ENCODE data around the gene MAD1L1.

Gene MAD1L1

DNA sequence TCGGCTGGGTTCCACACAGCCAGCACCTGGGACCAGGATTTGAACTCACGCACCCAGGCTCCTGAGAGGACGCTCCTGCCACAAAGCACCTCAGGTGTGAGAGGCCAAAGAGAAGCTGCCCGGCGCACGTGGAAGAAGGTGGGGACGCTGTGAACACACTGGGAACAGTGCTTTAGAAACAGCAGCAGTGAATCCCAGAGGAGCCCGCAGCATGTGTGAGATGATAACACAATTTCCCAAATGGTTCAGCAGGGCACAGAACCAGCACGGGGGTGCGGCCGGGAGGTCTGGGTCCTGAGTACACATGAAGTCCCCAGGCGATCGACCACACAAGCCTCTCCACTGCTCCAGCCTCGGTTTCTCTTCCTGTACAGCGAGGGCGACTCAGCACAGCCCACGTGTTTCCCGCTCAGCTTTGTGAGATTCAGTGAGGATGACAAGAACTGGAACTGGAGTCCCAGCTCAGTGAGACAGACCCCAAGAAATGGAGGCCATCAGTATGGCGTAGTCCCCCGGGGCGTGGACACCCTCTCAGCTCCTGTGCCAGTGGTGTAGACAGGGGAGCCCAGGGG lies 188.3 kb downstream of the MAD1L1 start:
- Histone ChIP-seq H3K27me3 (ENCODE audit: insufficient read depth, low read length) (no peaks in the 10 kb centered on the region), H3K27ac (ENCODE audit: low read depth, low read length) (no peak overlapping the region), H3K36me3 (ENCODE audit: insufficient read depth, low read length) (peaks cover 12% of the 10 kb centered on the region; the same call in 1 of the 2 replicates), H3K9ac (ENCODE audit: low read depth, low read length) (no peak overlapping the region), H3K4me3 (ENCODE audit: low read length) (no peak overlapping the region), H3K4me1 (ENCODE audit: insufficient read depth, low read length) (0 out of 2 replicates have a peak, but pooled peaks cover 7% of the 10 kb centered on the region), H3K9me3 (ENCODE audit: insufficient read depth, low read depth, low read length) (0 out of 2 replicates have a peak, but pooled peaks cover 3% of the 10 kb centered on the region)
- 95% methylated on average over 21 of the region's 21 CpGs for WGBS

DNA sequence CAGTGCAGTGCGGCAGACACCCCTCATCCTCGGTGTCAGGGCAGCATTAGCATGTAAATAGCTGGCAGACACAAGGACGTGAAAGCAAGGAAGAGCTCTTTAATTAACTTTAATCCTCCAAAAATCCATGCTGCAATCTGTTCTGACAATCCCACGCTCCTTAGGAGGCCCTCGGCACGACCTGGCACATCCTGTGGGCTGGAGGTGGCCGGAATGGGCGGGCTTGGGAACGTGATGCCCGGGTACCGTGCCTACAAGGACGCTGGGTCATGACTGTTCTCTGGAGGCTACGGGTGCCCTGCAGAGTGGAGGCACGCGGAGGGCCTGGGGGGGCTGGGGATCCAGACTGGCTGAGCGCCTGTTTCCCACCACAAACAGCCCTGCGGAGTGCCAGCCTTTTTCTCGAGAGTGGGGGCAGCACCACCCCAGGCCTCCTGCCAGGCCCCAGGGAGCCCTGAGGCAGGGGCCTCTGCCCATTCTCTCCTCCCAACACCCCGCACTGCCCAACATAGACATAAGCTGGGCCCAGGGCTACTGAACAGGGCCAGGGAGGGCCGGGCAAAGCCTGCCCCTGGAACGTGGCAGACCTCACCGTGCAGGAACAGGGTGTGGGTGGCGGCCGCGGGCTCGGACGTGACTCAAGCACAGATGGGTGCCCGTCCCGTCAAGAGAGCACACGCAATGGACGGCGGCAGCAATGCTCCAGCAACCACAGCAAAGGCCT lies 189.3 kb downstream of the MAD1L1 start:
- Histone ChIP-seq H3K9ac (ENCODE audit: low read depth, low read length) (no peak overlapping the region), H3K4me1 (ENCODE audit: insufficient read depth, low read length) (0 out of 2 replicates have a peak, but pooled peaks cover 7% of the 10 kb centered on the region), H3K4me3 (ENCODE audit: low read length) (no peak overlapping the region), H3K27me3 (ENCODE audit: insufficient read depth, low read length) (no peaks in the 10 kb centered on the region), H3K27ac (ENCODE audit: low read depth, low read length) (no peak overlapping the region), H3K9me3 (ENCODE audit: insufficient read depth, low read depth, low read length) (0 out of 2 replicates have a peak, but pooled peaks cover 3% of the 10 kb centered on the region), H3K36me3 (ENCODE audit: insufficient read depth, low read length) (peaks cover 12% of the 10 kb centered on the region; the same call in 1 of the 2 replicates)
- 93% methylated on average over 32 of the region's 32 CpGs for WGBS

DNA sequence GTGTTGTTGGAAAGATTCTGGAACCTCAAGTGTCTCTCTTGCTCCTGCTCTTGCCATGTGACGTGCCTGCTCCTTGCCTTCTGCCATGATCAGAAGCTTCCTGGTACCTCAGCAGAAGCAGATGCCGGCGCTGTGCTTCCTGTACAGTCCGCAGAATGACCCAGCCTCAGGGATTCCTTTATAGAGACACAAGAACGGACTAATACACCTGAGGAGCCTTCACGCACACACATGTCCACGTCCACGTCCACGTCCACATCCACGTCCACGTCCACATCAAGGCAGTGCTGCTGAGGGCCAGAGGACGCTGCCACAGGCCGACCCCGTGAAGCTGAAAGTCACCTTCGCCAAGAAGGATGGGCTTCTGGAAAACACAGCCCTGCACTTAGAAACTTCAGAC lies 190.1 kb downstream of the MAD1L1 start:
- Histone ChIP-seq H3K9me3 (ENCODE audit: insufficient read depth, low read depth, low read length) (0 out of 2 replicates have a peak, but pooled peaks cover 3% of the 10 kb centered on the region), H3K4me1 (ENCODE audit: insufficient read depth, low read length) (0 out of 2 replicates have a peak, but pooled peaks cover 7% of the 10 kb centered on the region), H3K36me3 (ENCODE audit: insufficient read depth, low read length) (peaks cover 12% of the 10 kb centered on the region; the same call in 1 of the 2 replicates), H3K4me3 (ENCODE audit: low read length) (no peak overlapping the region), H3K9ac (ENCODE audit: low read depth, low read length) (no peak overlapping the region), H3K27me3 (ENCODE audit: insufficient read depth, low read length) (no peaks in the 10 kb centered on the region), H3K27ac (ENCODE audit: low read depth, low read length) (no peak overlapping the region)
- 91% methylated on average over 15 of the region's 15 CpGs for WGBS

DNA sequence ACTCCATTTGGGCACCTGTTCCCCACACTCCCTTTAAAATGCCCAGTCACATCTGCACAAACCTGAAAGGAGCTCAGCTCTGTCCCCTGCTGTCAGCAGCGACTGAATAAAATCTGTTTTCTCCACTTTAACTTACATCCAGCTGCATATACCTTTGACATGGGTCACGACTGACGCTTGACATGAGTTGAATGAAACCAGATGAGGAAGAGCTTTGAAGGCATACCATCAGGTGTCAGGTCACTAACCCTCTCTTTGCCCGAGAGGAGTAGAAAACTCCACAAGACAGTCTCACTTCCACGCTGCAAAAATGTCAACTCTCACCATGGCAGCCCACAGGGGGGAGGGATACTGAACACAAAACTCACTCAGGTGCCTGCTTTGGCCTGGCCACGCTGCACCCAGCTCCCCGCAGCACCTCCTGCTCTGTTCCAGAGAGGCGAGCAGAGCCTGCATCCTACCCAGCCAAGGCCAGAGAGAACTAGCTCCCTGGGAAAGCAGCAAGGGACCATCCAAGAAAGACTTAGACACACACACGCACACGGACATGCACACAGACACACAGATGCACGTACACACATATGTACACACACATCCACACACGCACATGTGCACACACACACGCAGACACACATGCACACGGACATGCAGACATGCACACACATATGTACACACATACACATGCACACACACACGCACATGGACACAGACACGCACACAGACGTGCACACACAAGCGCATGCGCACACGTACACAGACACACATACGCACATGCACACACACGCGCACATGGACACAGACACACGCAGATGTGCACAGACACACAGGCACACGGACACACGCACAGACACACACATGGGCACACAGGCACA lies 191.0 kb downstream of the MAD1L1 start:
- Histone ChIP-seq H3K4me3 (ENCODE audit: low read length) (no peak overlapping the region), H3K4me1 (ENCODE audit: insufficient read depth, low read length) (0 out of 2 replicates have a peak, but pooled peaks cover 7% of the 10 kb centered on the region), H3K9ac (ENCODE audit: low read depth, low read length) (no peak overlapping the region), H3K36me3 (ENCODE audit: insufficient read depth, low read length) (peaks cover 12% of the 10 kb centered on the region; the same call in 1 of the 2 replicates), H3K9me3 (ENCODE audit: insufficient read depth, low read depth, low read length) (0 out of 2 replicates have a peak, but pooled peaks cover 3% of the 10 kb centered on the region), H3K27me3 (ENCODE audit: insufficient read depth, low read length) (no peaks in the 10 kb centered on the region), H3K27ac (ENCODE audit: low read depth, low read length) (no peak overlapping the region; the same call in 1 of the 2 replicates)
- WGBS: 90% methylated on average over 26 of the region's 26 CpGs

DNA sequence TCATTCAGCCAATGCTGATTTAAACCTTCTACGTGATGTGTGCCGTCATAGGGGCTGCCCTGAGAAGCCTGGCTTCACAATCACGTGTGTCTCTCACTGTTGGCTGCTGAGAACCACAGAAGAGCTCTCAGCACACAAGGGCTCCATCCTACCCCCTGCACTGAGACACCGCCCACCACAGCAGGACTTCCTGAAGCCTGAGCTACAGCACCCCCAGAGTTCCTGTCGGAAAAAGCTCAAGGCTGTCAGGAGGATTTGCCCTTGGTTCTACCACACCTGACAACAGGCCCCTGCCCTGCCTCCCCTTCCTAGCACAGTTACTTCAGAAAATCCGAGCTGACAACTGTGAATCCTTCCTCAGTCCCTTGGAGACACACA lies 191.9 kb downstream of the MAD1L1 start:
- H3K9me3 ChIP-seq (ENCODE audit: insufficient read depth, low read depth, low read length): 0 out of 2 replicates have a peak, but pooled peaks cover 3% of the 10 kb centered on the region
- no peaks in the 10 kb centered on the region for H3K27me3 ChIP-seq (ENCODE audit: insufficient read depth, low read length)
- peaks cover 12% of the 10 kb centered on the region; the same call in 1 of the 2 replicates for H3K36me3 ChIP-seq (ENCODE audit: insufficient read depth, low read length)
- H3K9ac ChIP-seq (ENCODE audit: low read depth, low read length): no peak overlapping the region
- no peak overlapping the region for H3K4me3 ChIP-seq (ENCODE audit: low read length)
- 67% methylated on average over 6 of the region's 6 CpGs for WGBS
- H3K27ac ChIP-seq (ENCODE audit: low read depth, low read length): no peak overlapping the region
- H3K4me1 ChIP-seq (ENCODE audit: insufficient read depth, low read length): 0 out of 2 replicates have a peak, but pooled peaks cover 7% of the 10 kb centered on the region

DNA sequence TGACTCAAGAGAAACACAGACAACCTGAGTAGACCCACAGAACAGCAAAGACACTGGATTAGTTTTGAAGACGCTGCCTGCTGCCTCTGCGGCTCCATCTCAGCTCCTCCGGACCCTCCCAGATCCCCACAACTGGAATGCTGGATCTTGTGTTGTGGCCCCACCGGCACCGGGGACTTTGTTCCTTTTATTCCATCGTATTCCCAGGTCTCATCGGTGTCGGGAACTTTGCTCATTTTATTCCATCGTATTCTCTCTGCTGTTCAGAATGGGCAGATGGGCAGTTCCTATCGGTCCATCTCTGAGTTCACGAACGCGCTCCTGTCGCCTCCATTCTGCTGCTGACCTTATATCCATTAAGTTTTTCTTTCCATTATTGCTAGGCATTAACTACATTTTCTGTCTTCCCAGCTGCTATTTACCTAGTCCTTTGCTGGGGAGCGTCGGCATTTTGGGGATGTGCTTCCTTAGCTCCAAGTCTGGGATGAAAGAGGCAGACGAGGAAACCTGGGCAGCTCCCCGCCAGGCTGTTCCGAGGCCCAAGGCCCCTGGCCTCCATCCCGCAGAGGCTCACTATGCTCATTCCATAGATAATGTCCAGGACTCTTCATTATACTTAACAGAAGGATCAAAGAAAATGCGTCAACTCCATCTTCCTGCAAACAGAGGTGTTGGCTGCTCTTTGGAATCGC lies 192.4 kb downstream of the MAD1L1 start:
- Histone ChIP-seq H3K36me3 (ENCODE audit: insufficient read depth, low read length) (peaks cover 12% of the 10 kb centered on the region; the same call in 1 of the 2 replicates), H3K4me1 (ENCODE audit: insufficient read depth, low read length) (0 out of 2 replicates have a peak, but pooled peaks cover 7% of the 10 kb centered on the region), H3K9me3 (ENCODE audit: insufficient read depth, low read depth, low read length) (0 out of 2 replicates have a peak, but pooled peaks cover 3% of the 10 kb centered on the region), H3K27me3 (ENCODE audit: insufficient read depth, low read length) (no peaks in the 10 kb centered on the region), H3K27ac (ENCODE audit: low read depth, low read length) (no peak overlapping the region), H3K9ac (ENCODE audit: low read depth, low read length) (no peak overlapping the region), H3K4me3 (ENCODE audit: low read length) (no peak overlapping the region)
- 95% methylated on average over 22 of the region's 22 CpGs for WGBS

DNA sequence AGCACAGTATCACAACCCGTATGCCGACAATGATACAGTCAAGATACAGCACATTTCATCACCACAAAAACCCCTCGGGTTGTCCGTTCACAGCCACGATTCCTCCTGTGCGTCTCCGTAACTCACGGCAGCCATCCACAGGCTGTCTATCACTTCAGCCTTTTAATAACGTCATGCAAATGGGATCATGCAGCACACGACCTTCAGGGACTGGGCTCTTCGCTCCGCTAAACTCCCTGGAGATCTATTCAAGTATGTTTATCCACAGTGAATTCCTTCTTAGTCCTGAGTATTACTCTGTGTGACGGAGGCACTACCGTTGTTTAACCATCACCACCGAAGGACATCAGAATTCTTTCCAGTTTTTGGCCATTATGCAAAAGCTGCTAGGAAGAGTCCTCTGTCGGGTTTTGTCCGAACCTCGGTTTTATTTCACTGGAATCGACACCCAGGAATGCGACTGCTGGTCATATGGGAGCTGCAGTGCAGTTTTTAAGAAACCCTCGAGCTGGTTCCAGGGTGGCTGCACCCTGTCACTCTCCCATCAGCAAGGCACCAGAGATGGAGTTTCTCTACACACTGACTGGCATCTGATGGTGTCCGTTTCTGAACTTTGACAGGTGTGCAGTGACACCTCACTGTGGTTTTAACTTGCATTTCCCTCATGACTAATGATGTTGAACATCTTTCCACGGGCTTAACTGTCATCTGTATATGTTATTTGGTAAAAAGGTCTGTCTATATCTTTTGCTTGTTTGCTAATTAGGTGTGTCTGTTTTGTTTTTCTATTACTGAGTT lies 193.6 kb downstream of the MAD1L1 start:
- Histone ChIP-seq H3K27me3 (ENCODE audit: insufficient read depth, low read length) (no peaks in the 10 kb centered on the region), H3K4me3 (ENCODE audit: low read length) (no peak overlapping the region)

DNA sequence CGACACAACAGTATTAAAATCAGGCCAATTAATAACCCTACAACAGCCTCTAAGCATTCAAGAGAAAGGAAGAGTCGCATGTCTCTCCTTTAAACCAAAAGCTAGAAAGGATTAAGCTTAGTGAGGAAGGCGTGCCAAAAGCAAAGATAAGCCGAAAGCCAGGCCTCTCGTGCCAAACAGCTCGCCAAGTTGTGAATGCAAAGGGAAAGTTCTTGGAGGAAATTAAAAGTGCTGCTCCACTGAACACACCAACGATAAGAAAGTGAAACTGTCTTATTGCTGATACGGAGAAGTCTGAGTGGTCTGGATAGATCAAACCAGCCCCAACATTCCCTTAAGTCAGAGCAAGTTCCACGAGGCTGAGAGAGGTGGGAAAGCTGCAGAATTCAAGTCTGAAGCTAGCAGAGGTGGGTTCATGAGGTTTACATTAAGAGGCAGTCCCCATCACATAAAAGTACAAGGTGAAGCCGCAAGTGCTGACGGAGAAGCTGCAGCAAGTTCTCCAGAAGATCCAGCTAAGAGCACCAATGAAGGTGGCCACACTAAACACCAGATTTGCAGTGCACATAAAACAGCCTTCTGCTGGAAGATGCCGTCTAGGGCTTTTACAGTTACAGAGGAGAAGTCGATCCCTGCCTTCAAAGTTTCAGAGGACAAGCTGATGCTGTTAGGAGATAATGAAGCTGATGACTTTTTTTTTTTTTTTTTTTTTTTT lies 194.8 kb downstream of the MAD1L1 start:
- 0 out of 2 replicates have a peak, but pooled peaks cover 7% of the 10 kb centered on the region for H3K4me1 ChIP-seq (ENCODE audit: insufficient read depth, low read length)
- 0 out of 2 replicates have a peak, but pooled peaks cover 3% of the 10 kb centered on the region for H3K9me3 ChIP-seq (ENCODE audit: insufficient read depth, low read depth, low read length)
- peaks cover 9% of the 10 kb centered on the region; the same call in 1 of the 2 replicates for H3K36me3 ChIP-seq (ENCODE audit: insufficient read depth, low read length)
- H3K27ac ChIP-seq (ENCODE audit: low read depth, low read length): no peak overlapping the region
- no peak overlapping the region for H3K9ac ChIP-seq (ENCODE audit: low read depth, low read length)
- H3K4me3 ChIP-seq (ENCODE audit: low read length): no peak overlapping the region
- WGBS: 93% methylated on average over 13 of the region's 13 CpGs
- H3K27me3 ChIP-seq (ENCODE audit: insufficient read depth, low read length): no peaks in the 10 kb centered on the region

More for the DNA sequence above, 193.6 kb downstream of the MAD1L1 start:
- H3K36me3 ChIP-seq (ENCODE audit: insufficient read depth, low read length): peaks cover 12% of the 10 kb centered on the region; the same call in 1 of the 2 replicates
- H3K4me1 ChIP-seq (ENCODE audit: insufficient read depth, low read length): 0 out of 2 replicates have a peak, but pooled peaks cover 7% of the 10 kb centered on the region
- 0 out of 2 replicates have a peak, but pooled peaks cover 3% of the 10 kb centered on the region for H3K9me3 ChIP-seq (ENCODE audit: insufficient read depth, low read depth, low read length)
- no peak overlapping the region for H3K27ac ChIP-seq (ENCODE audit: low read depth, low read length)
- WGBS: 94% methylated on average over 23 of the region's 23 CpGs
- H3K9ac ChIP-seq (ENCODE audit: low read depth, low read length): no peak overlapping the region

DNA sequence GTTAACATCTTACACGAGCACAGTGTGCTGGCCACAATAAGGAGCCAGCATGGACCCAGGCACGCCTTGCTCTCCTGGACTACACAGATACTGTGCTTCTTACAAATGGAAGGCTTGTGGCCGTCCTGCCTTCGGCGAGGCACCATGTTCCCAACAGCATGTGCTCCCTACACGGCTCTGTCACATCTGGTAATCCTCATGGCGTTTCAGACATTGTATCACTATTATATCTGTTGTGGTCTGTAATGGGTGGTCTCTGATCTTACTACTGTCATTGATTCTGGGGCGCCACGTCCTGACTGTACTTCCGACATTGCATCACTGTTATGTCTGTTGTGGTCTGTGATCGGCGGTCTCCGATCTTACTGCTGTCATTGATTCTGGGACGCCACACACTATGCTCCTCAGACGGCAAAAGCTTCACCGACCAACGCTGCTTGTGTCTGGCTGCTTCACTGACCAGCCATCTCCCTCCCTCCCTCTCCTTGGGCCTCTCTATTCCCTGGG lies 195.4 kb downstream of the MAD1L1 start:
- Histone ChIP-seq H3K36me3 (ENCODE audit: insufficient read depth, low read length) (peaks cover 3% of the 10 kb centered on the region; the same call in 1 of the 2 replicates), H3K4me3 (ENCODE audit: low read length) (no peak overlapping the region), H3K27me3 (ENCODE audit: insufficient read depth, low read length) (no peaks in the 10 kb centered on the region), H3K27ac (ENCODE audit: low read depth, low read length) (no peak overlapping the region), H3K9ac (ENCODE audit: low read depth, low read length) (no peak overlapping the region), H3K4me1 (ENCODE audit: insufficient read depth, low read length) (0 out of 2 replicates have a peak, but pooled peaks cover 7% of the 10 kb centered on the region), H3K9me3 (ENCODE audit: insufficient read depth, low read depth, low read length) (no peaks in the 10 kb centered on the region)
- WGBS: 95% methylated on average over 17 of the region's 17 CpGs

Data from HUES64 (cell line).